GM12878 (cell line): Measurements from ENCODE around the gene ZNF627. TPM values are rescaled to one million over a fixed set of nuclear protein-coding genes. Genes with fewer than 3 reads are reported as not detected.

ENCODE experiments used
- CUX1 ChIP-seq: IDR thresholded peaks from 2 replicates; pipeline ENCODE4 v1.6.1; 2012; ENCODE audit warnings: improper control_type of control experiment, low read depth, low read length; ENCODE audit not compliant: insufficient replicate concordance
- E2F4 ChIP-seq: IDR thresholded peaks from 2 replicates; pipeline ENCODE4 v1.6.1; 2012; ENCODE audit warnings: low read depth, low read length, improper control_type of control experiment
- HDAC2 ChIP-seq: fragments of 200-600 bp; sonication (generic); IDR thresholded peaks from 2 replicates; pipeline ENCODE4 v1.6.1; 2017
- JUNB ChIP-seq: IDR thresholded peaks from 2 replicates; pipeline ENCODE4 v1.6.1; 2016; ENCODE audit warnings: antibody characterized with exemption, mild to moderate bottlenecking
- MTA3 ChIP-seq: IDR thresholded peaks from 2 replicates; pipeline ENCODE4 v1.6.1; 2012; ENCODE audit warnings: low read length, inconsistent platforms, borderline replicate concordance
- SMAD1 ChIP-seq: fragments of 450-650 bp; IDR thresholded peaks from 2 replicates; pipeline ENCODE4 v1.6.1; 2018; ENCODE audit warnings: mild to moderate bottlenecking, low read depth; ENCODE audit not compliant: partially characterized antibody
- TARDBP ChIP-seq: IDR thresholded peaks from 2 replicates; pipeline ENCODE4 v1.6.1; 2016; ENCODE audit warnings: borderline replicate concordance
- ZNF592 ChIP-seq: fragments of 450-650 bp; IDR thresholded peaks from 2 replicates; pipeline ENCODE4 v1.6.1; 2017; ENCODE audit warnings: mild to moderate bottlenecking, moderate library complexity
- polyA plus RNA-seq, 11 experiments: library from polyadenylated mRNA; depleted of rRNA in 4 of 11; unstranded in 6 of 11; stranded (reverse) in 5 of 11; fragments of >200 nt; fragmentation: Nextera tagmentation in 4 of 11; fragmentation: Illumina TruSeq in 1 of 11; extraction: Ambion mirVana in 4 of 11; extraction: Trizol in 1 of 11; gene quantifications; 1 replicate in 1 of 11; 2 replicates in 10 of 11; pipeline versions ENCODE4 v1.2.1 to v1.2.3, GENCODE V29; 2011 to 2016; ENCODE audit warnings: inconsistent platforms in 2 of 11, missing spikeins in 2 of 11, low read depth in 1 of 11
- total RNA-seq, 4 experiments: library from RNA; depleted of rRNA in 3 of 4; stranded (reverse); fragments of >200 nt in 3 of 4; fragmentation: Illumina TruSeq in 1 of 4; extraction: Trizol in 1 of 4; gene quantifications; 2 replicates each; pipeline versions ENCODE4 v1.2.1 to v1.2.3, GENCODE V29; 2013 to 2021

Gene ZNF627
- total and polyA plus RNA-seq, 10 of the 15 experiments (the other 5 are each of a cell fraction or from before 2014, with no cell fraction given), result 5.1 to 13.7 (median 10.2) TPM

- TF ChIP-seq CUX1 (no peak), MTA3 (no peak), TARDBP (no peak), ZNF592 (no peak), JUNB (no peak), HDAC2 (no peak), E2F4 (no peak), SMAD1 (peak; percentile 49)
Measured at GRCh38 chr19:11597202-11598102, at the start of gene ZNF627 (continued).
